NCI-H2081 treated with DMSO at 0.1 percent for 48 hours (cell line): ENCODE measurements around the gene MYOCOS.
"Not testable (repeated sequence)": the region's sequence is repeated elsewhere in the genome, so short reads cannot be mapped to it uniquely, and the experiment has no call there.

Source experiments
- DNase-seq: peaks from one replicate; lab custom pipeline; 2025; lab: John Stamatoyannopoulos, UW

The MYOCOS gene, protein sequence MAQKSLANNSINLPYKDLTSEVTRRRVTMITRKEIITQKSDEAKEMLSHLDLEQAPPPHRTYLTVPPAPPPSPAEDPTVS

DNA sequence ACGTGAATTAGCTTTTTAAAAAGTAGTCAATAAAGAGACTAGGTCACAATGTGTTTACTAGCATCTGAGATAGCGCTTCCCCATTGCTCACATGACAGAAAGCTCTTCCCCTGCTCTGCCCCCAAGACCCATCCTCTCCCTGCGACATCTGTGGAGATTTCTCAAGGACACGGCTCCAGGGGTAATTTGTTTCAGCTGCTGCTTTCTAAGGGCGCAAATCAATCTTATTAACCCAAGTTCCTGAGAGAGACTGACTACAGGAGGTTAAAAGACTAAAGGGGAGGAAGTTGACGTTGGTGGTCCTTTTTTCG lies at the start of gene MYOCOS:
TSS of gene MYOCOS (plus strand) at position 92 of the 311 bp plus-strand sequence. CDS start 1,641 bp downstream, outside the sequence.
- DNase-seq = no peak

DNA sequence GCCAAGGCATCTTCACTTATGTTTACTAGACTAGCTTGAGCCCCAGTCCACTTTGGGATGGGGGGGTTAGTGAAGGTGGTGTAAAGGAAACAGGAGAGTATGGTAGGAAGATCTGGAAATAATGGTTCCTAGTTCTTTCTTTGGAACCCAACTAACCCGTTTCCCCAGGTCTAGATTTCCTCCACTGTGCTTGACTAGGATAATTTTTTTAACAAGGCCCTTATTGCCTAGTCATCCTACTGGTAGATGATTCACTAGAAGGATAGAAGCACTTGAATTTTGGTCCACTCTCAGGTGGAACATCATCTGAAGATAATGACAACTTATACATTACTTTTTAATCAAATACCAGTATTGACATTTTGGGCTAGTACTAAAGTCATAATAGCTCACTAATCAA lies 45.9 kb upstream of the MYOCOS start:
- DNase-seq = no peak

DNA sequence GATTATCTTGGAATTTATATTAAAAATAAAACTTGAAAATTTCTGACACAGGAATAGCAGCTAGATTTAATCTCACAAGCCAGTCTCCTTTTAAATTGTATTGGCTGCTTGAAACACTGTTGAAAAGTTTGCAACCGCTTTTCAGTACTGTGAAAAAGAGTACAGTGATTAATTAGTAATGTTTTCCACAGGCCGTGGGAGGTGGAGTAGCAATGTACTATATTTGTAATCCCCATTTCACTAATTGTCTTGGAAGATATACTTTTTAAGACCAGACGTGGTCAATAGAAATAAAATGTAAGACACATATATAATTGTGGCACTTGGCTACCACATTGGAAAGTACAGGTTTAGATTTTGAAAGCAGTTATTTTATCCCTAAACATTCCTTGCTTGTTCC lies 40.8 kb upstream of the MYOCOS start:
- no peak for DNase-seq

DNA sequence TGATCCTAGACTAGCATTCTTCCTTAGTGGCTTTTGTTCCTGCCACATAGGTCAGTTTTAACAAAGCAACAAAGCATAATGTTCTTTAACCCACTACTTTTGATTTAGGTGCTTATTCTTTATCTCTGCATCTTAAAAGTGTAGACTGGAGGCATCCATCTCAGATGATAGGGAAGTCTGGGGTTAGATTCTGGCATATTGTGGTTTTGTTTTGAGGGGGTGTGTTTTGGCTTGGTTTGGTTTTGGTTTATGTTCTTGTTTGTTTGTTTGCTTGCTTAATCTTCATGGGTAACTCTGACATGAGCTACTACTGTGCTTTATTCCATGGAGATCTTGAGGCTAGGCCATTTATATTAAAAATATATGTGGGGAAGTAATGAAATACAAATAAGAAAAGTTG lies 40.3 kb upstream of the MYOCOS start:
- no peak for DNase-seq

DNA sequence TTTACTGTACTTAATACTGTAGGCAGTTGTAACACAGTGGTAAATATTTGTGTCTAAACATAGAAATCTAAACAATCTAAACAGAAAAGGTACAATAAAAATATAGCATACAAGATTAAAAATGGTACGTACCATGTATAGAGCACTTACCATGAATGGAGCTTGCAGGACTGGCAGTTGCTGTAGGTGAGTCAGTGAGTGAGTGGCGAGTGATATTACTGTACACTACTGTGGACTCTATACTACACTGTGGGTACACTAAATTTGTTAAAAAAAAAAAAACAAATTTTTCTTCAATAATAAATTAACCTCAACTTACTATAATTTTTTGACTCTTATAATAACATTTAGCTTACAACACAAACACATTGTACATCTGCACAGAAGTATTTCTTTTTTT lies 39.5 kb upstream of the MYOCOS start:
- no peak for DNase-seq

DNA sequence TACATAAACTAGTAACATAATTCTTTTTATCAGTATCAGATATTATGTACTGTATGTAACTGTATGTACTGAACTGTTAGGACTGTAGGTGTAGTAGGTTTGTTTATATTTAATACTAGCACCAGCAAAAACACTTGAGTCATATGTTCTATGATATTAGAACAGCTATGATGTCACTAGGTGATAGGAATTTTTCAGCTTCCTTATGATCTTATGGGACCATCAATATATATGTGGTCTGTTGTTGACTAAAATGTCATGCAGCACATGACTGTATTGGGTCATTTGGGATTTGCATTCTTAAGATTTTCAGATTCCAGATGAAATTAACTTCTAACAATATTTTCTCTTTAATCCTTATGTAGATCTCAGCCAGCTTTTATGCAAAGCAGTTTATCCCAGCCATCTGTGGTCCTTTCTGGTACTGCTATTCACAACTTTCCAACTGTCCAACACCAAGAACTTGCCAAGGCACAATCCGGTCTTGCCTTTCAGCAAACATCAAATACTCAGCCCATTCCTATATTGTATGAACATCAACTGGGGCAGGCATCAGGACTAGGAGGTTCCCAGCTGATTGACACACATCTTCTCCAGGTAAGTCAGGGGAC lies 38.3 kb upstream of the MYOCOS start:
- DNase-seq = no peak

DNA sequence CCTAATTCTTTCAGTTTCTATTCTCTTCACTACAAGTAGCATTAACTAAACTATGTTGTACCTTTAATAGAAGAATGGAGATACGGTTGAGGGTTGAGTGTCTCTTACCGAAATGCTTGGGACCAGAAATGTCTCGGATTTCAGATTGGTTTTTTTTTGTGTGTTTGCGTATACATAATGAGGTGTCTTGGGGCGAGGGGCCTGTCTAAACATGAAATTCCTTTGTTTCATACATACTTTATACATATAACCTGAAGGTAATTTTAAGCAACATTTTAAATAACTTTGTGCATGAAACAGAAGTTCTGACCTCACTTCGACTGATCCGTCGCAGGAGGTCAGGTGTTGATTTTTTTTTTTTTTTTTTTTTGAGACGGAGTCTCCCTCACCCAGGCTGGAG lies 36.3 kb upstream of the MYOCOS start:
- no peak for DNase-seq

DNA sequence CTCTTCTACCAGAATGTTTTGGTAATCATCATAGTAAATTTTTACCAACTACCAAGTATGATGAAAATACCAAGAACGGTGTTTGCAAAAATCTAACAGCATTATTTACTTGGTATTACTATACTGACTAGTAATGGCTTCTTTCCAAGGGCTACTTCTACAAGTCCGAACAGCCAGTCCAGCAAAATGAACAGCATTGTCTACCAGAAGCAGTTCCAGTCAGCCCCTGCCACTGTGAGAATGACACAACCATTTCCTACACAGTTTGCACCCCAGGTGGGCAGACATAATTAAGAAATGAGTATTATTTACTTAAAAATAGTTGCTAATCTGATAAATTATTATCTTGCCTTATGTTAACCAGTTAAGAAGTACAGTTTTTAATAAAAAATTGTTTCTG lies 33.8 kb upstream of the MYOCOS start:
- no peak for DNase-seq

DNA sequence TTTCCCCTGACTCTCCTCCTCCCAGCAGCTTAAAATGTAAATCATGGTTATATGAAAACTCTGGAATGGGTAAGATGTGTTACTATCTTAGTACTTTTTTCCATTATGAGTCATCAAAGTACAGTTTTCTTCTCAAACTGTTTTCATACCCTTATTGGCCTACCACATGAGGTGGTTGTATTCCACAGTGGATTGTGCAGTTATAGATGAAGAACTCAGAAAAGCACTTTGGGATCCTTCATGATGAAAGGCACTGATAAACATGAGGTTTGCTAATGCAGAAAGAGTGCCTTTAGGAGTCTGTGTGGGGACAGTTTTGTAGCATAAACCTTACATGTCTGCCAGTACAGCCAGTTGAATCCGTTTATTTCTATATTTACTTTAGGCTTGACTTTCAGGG lies 32.0 kb upstream of the MYOCOS start:
- DNase-seq = no peak

DNA sequence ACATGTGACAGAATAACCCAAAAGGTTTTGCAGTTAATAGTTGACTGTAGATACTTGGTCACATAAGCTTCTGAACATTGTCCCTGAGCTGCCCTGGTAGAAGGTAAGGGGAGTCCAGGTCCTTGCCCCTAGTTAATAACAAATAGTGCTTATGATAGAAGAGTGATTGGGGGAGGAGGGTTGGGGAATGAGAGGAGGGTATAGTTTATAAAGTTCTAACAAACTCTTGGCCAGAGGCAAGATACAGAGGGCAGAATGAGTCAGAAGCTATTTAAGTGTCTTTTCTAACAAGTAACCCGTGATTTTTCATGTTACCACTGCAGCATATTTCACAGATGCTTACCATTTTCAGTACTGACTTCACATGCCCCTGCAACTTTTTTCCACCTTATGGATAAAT lies 26.7 kb upstream of the MYOCOS start:
- DNase-seq = no peak

DNA sequence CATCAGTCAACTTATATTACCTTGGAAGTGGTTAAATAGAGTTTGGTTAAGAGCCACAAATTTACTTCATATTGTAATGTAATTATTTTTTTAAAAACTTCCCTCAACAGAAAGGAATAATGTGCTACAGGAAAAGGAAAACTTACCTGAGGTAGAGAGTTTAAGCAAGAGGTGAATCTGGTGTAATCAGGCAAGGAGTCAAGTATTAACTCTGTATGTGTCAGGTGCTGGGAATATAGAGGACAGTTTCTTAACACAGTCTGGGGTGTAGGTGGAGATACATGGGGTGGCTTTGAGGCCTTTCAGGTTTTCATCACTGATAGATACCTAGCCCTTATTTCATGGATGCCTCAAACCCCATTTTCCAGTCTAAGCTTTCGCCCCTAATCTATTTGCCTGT lies 25.9 kb upstream of the MYOCOS start:
- no peak for DNase-seq

DNA sequence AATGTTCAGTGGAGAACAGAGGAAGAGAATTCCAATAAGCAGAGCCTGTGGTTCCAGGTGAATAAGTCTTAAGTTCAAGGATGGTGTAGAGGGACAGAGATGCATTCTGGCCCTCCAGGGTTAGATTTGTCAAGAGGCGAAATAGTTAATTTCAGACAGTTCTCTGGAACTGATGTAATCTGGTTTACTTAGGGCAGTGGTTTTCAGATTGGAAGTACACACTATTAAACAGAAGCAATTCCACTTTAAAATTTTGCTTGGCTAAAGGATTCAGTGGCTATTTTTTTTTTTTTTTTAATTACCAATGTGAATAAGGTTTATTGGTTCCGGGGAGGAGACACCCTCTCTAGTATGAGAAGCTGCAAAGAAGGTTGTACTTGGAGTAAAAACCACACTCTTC lies 25.3 kb upstream of the MYOCOS start:
- no peak for DNase-seq

DNA sequence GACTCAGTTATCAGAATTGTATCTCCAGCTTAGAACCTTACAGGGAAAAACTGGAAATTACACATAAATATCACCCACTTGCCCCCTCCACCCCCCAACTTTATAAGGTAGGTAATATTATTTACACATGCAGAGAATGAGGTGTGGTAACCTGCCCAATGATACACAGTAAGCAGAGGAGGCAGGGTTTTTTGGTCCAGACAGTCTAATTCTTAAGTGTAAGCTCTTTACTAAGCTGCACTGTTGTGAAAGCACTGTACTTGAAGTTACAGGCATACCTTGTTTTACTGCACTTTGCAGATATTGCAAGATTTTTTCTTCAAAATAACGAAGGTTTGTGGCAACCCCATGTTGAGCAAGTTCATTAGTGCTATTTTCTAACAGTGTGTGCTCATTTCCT lies 24.8 kb upstream of the MYOCOS start:
- no peak for DNase-seq

DNA sequence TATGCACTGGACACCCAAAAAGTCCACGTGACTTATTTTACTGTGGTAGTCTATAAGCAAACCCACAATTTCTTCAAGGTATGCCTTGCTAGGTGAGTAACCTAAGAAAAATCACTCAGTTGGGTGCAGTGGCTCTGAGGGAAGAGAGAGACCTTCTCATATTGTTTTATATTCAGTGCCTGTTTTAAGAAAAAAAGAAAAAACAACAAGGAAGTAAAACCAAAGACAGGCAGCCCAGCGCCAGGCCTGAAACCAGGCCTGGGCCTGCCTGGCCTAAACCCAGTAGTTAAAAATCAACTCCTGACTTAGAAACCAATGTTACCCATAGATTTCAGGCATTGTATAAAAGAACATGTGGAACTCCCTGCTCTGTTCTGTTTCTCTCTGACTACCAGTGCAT lies 21.7 kb upstream of the MYOCOS start:
- DNase-seq = not testable (repeated sequence)

DNA sequence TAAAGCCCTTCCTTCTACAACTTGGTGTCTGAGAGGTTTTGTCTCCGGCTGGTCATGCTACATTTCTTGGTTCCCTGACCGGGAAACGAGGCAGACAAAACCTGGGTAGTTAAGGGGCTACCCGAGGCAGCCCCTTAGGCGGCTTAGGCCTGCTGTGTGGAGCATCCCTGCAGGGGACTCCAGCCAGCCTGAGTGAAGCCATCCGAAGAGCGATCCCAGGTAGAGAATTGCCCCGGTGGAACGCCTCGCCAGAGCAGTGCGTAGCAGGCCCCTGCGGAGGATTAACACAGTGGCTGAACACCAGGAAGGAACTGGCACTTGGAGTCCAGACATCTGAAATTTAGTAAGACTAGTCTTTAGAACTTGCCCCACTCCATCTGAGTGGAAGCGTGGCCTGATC lies 21.2 kb upstream of the MYOCOS start:
- no peak for DNase-seq

DNA sequence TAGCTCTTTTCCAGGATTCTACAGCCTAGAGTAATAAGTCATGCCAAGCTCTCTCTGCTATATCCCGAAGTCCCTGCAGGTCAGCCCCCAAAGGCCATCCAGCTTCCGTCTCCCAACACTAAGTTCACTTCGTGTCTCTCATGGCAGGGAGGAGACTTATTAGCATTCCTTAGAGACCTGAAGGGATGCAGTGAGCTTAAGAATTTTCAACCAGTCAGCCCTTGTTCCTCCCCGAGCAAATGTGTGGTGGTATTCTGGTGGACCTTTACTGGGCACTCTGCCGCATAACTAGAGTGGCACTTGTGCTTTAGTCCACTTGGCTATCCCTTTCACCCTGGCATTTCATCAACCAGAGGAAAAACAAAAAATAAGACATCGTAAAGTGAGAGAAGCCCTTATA lies 19.0 kb upstream of the MYOCOS start:
- not testable (repeated sequence) for DNase-seq

DNA sequence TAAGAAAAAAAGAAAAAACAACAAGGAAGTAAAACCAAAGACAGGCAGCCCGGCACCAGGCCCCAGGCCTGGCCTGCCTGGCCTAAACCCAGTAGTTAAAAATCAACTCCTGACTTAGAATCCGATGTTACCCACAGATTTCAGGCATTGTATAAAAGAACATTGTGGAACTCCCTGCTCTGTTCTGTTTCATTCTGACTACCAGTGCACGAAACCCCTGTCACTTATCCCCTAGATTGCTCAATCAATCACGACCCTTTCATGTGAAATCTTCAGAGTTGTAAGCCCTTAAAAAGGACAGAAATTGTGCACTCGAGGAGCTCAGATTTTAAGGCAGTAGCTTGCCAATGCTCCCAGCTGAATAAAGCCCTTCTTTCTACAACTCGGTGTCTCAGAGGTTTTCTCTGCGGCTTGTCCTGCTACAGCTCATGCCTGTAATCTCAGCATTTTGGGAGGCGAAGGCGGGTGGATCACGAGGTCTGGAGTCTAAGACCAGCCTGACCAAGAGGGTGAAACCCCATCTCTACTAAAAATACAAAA lies 15.6 kb upstream of the MYOCOS start:
- no peak for DNase-seq

DNA sequence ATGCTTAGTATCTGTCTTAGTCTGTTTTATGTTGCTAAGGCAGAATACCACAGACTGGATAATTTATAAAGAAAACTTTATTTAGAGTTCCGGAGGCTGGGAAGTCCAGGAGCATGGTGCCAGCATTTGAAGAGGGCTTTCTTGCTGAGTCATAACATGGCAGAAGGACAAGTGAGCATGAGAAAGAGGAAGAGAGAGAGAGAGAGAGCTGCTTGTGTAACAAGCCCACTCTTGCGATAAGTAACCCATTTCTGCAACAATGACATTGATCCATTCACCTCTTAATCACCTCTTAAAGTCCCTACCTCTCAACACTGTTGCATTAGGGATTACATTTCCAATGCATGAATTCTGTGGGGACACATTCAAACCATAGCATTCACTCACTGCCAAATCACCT lies 11.7 kb upstream of the MYOCOS start:
- no peak for DNase-seq

DNA sequence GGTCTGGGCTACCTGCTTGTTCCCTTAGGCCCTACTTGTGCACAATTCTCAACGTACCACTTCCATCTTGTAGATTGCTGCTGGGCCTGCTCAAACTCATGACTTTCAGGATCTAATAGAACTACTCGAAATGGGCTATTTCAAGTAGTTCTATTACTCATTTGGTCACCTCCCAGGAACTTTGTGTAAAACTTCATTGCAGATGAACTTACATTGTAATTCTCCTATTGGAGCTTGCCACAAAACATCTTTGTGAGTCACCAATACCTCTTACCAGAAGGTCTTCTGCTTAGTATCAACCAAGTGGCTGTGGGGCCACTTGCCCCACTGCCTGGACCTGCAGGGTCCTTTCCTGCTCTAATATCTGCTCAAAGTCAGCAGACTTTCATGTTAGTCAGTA lies 10.7 kb upstream of the MYOCOS start:
- no peak for DNase-seq

DNA sequence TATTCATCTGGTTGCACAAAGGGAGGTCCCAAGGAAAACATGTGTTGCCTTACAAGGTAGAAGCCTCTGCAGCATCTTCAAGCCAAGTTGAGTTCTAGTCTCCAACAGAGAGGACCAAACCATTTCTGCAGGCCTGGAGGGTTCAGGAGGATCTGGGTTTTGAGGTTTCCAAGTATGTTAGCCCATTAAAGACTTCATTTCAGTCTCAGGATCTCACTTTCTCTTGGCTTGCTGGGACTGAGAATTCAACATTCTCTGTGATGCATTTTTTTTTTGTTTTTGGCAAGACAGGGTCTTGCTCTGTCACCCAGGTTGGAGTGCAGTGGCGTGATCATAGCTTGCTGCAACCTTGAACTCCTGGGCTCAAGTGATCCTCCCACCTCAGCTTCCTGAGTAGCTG lies 8.8 kb upstream of the MYOCOS start:
- DNase-seq = no peak

DNA sequence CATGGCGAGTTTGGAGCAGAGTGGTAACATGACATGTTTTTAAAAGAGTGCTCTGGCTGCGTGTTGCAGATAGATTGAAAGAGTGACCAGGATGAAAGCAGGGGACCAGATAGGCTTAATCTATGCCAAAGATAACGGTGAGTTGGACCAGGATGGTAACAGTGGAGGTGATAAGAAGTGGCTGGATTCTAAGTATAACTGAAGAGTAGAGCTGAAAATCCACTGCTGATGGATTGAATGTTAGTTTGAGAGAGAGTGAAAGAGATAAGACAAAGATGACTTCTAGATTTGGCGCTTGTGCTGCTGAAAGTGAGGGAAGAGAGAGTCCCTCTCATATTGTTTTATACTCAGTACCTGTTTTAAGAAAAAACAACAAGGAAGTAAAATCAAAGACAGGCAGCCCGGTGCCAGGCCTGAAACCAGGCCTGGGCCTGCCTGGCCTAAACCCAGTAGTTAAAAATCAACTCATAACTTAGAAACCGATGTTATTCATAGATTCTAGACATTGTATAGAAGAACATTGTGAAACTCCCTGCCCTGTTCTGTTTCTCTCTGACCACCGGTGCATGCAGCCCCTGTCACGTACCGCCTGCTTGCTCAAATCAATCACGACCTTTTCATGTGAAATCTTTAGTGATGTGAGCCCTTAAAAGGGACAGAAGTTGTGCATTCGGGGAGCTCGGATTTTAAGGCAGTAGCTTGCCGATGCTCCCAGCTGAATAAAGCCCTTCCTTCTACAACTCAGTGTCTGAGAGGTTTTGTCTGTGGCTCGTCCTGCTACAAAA lies 6.7 kb upstream of the MYOCOS start:
- not testable (repeated sequence) for DNase-seq

DNA sequence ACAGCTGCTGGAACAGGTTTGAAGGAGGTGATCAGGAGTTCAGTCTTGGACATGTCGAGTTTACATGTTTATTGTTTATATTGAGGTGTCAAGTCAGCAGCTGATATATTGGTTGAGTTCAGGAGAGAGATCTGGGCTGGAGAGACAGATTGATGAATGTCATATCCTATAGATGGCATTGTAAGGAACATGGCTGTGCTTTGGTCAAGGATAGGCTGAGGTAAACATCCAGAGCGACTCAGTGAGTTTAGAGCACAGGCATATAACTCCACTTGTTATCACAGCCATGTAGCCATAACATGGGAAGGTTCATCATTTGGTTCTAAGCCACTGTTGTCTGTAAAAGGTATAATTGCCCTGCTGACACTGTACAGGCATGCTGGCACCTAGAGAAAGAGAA lies 5.5 kb upstream of the MYOCOS start:
- DNase-seq = no peak

DNA sequence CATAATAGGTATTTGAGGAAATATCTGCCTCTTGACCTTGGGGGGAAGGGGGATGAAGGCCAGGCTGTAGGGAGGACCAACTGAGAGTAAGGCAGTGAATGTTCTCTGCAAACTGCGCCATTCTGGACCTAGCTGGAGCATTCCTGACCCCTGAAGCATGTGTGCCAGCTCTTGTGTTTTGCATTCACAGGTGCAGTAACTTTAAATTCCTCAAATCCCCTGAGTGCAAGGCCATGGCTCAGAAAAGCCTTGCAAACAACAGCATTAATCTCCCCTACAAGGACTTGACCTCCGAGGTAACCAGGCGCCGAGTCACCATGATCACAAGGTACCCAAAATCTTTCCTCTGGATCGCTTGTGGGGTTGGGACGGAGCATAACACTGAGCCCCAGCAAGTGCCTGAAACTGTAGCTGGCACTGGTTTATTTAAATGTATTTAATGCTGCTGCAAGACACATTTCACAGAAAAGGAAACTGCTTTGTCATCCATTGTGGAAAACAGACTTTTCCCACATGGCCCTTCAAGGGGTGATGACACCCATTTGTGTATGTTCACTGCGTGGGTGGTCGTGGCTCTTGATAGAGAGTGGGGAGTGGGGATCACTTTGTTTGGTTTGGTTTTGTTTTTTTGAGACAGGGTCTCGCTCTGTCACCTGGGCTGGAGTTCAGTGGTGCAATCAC lies 1.7 kb downstream of the MYOCOS start:
- DNase-seq = no peak
